ENCODE data around the gene ELAVL3. TPM values are rescaled to one million over a fixed set of nuclear protein-coding genes. Genes with fewer than 3 reads are reported as not detected.
"Not testable (repeated sequence)": the region's sequence is repeated elsewhere in the genome, so short reads cannot be mapped to it uniquely, and the experiment has no call there.

The ELAVL3 gene
- total and polyA plus RNA-seq, 3 donors from 2014 or later, result 0.74 to 7.5 (median 6.1) TPM

DNA sequence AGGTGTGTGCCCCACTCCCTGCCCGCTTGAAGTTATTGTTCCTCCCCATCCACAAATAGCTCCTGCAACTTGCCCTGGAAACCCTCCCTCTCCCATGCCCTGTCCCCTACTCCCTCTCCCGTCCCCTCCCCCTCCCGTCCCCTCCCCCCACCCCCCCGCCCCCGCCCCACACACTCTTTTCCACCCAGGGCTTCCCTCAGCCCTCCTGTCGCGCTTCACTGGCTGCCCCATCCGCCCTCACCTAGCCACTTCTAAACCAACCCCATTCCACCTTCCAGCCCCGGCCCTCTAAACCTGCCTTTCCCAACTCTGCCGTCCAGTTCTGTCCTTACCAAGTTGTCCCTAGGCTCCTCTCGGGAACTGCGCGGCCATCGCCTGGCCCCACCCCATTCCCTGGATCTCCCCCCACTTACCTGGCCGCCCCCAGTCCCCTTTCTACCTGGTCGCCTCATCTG, 62.7 kb downstream of the ELAVL3 start:
- H3K9me3 ChIP-seq, result no peaks in the 10 kb centered on the region
- H3K27me3 ChIP-seq, result no peaks in the 10 kb centered on the region
- no peak for TF ChIP-seq POLR2A (IDR thresholded peaks at IDR 0.05)
- TF ChIP-seq, protein P1, sequence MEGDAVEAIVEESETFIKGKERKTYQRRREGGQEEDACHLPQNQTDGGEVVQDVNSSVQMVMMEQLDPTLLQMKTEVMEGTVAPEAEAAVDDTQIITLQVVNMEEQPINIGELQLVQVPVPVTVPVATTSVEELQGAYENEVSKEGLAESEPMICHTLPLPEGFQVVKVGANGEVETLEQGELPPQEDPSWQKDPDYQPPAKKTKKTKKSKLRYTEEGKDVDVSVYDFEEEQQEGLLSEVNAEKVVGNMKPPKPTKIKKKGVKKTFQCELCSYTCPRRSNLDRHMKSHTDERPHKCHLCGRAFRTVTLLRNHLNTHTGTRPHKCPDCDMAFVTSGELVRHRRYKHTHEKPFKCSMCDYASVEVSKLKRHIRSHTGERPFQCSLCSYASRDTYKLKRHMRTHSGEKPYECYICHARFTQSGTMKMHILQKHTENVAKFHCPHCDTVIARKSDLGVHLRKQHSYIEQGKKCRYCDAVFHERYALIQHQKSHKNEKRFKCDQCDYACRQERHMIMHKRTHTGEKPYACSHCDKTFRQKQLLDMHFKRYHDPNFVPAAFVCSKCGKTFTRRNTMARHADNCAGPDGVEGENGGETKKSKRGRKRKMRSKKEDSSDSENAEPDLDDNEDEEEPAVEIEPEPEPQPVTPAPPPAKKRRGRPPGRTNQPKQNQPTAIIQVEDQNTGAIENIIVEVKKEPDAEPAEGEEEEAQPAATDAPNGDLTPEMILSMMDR (IDR thresholded peaks at IDR 0.05), result no peak
- H3K4me3 ChIP-seq, result peak overlapping the region; percentile 5 to 27
- H3K27ac ChIP-seq, result no peak overlapping the region
- peaks cover 16% of the 10 kb centered on the region for H3K4me1 ChIP-seq
- no peaks in the 10 kb centered on the region for H3K36me3 ChIP-seq (ENCODE audit: low read depth, missing control alignments)
- WGBS, 2 donors, result 15 to 16% methylated on average over 11 to 13 of the region's 16 CpGs
- DNase-seq, result no peak
- intact Hi-C loops (cut with DNase I; ENCODE audit: low total_unique reads), result no loop called here

DNA sequence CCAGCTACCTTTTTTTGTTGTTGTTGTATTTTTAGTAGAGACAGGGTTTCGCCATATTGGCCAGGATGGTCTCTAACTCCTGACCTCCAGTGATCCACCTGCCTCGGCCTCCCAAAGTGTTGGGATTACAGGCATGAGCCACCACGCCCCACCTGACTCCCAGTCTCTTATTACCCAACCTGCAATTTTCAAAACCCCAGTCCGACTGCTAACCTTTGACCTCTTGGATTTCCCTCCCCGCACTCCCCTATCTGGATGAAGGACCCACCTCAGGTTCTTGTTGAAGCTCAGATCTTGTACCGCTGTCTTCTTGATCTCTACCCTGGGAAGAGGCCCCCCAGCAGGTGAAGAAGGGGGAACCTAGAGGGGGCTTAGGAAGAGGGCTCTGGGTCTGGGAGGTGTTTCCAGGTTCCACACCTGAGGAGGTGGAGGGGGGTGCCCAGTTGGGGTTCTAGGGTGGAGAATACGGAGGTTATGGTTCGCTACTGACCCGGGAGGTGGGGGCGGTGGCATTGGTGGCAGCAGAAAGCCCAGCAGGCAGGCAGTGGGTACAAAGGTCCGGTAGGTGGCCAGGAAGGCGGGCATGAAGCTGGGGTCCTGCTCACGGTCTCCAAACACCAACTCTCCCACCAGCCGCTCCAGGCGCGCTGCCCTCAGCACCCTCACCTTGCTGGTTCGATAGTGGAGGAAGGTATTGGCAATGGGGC, 64.3 kb downstream of the ELAVL3 start:
- no peak for DNase-seq
- no peaks in the 10 kb centered on the region for H3K27me3 ChIP-seq

DNA sequence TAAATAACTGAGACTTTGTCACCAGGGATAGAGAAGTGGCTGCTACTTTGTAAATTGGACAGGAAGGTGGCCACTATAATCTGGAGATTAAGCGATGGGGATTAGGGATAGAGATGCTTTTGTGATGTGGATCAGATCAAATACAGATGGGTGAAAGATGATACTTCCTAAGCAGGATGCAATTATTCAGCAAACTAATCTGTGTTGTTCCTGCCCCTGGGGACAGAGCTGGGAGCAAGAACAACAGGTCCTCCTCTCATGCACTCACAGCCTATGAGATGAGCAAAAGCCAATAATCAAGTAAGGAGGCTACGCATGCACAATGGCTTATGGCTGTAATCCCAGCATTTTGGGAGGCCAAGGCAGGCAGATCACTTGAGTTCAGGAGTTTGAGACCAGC, 66.3 kb downstream of the ELAVL3 start:
- H3K4me1 ChIP-seq, result no peaks in the 10 kb centered on the region
- no peaks in the 10 kb centered on the region for H3K27me3 ChIP-seq
- TF ChIP-seq, protein P1 (IDR thresholded peaks at IDR 0.05), result no peak
- TF ChIP-seq POLR2A (IDR thresholded peaks at IDR 0.05), result no peak
- intact Hi-C loops (cut with DNase I; ENCODE audit: low total_unique reads), result no loop called here
- DNase-seq, result no peak
- no peaks in the 10 kb centered on the region for H3K36me3 ChIP-seq (ENCODE audit: low read depth, missing control alignments)
- WGBS, 2 donors, result 80 to 83% methylated on average over 2 of the region's 2 CpGs
- no peaks in the 10 kb centered on the region for H3K9me3 ChIP-seq
- no peak overlapping the region for H3K4me3 ChIP-seq
- no peak overlapping the region for H3K27ac ChIP-seq

More for the DNA sequence above, 64.3 kb downstream of the ELAVL3 start:
- peaks cover 8% of the 10 kb centered on the region for H3K4me1 ChIP-seq
- H3K27ac ChIP-seq, result no peak overlapping the region
- no peaks in the 10 kb centered on the region for H3K9me3 ChIP-seq
- no peak overlapping the region for H3K4me3 ChIP-seq
- H3K36me3 ChIP-seq (ENCODE audit: low read depth, missing control alignments), result no peaks in the 10 kb centered on the region
- TF ChIP-seq, protein P1 (IDR thresholded peaks at IDR 0.05), result no peak
- no peak for TF ChIP-seq POLR2A (IDR thresholded peaks at IDR 0.05)
- intact Hi-C loops (cut with DNase I; ENCODE audit: low total_unique reads), result no loop called here
- WGBS, 2 donors, result 90 to 91% methylated on average over 17 of the region's 17 CpGs

DNA sequence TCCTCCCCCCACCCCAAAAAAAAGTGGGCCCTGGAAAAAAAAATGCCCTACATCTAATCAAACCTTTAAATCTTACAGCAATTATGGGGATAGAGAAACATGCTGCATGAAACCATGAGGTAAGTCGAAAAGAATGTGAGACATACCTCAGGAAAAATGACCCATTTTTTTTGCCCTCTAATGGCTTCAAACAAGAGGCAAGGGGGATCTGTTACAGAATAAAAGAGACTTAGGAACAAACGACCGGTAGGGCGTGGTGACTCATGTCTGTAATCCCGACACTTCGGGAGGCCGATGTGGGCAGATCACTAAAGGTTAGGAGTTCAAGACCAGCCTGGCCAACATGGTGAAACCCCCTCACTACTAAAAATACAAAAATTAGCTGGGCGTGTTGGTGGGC, 70.2 kb downstream of the ELAVL3 start:
- no peak overlapping the region for H3K27ac ChIP-seq
- no peak for DNase-seq
- H3K9me3 ChIP-seq, result no peaks in the 10 kb centered on the region
- H3K27me3 ChIP-seq, result no peaks in the 10 kb centered on the region
- intact Hi-C loops (cut with DNase I; ENCODE audit: low total_unique reads), result no loop called here
- 80% methylated on average over 8 of the region's 8 CpGs for WGBS, 2 donors
- TF ChIP-seq, protein P1 (IDR thresholded peaks at IDR 0.05), result no peak
- H3K36me3 ChIP-seq (ENCODE audit: low read depth, missing control alignments), result no peaks in the 10 kb centered on the region
- no peaks in the 10 kb centered on the region for H3K4me1 ChIP-seq
- no peak overlapping the region for H3K4me3 ChIP-seq

DNA sequence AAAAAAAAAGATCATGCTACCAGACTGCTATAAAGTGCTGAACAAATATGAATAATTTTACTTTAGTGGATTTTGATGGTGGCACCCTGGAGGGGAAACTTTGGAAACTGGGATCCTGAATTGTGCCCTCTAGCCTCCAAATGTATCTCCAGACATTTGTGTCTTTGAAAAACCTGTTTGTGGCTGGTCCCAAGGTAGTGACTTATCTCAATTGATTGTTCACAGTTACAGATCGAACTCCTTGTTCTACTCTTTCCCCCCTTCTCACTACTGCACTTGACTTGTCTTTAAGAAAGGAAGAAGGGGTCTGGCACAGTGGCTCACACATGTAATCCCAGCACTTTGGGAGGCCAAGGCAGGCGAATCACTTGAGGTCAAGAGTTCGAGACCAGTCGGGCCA, 72.3 kb downstream of the ELAVL3 start:
- no peak for TF ChIP-seq POLR2A (IDR thresholded peaks at IDR 0.05)
- TF ChIP-seq, protein P1 (IDR thresholded peaks at IDR 0.05), result no peak
- H3K27ac ChIP-seq, result no peak overlapping the region
- H3K9me3 ChIP-seq, result no peaks in the 10 kb centered on the region
- DNase-seq, result no peak
- H3K27me3 ChIP-seq, result no peaks in the 10 kb centered on the region
- no peak overlapping the region for H3K4me3 ChIP-seq
- intact Hi-C loops (cut with DNase I; ENCODE audit: low total_unique reads), result no loop called here
- WGBS, 2 donors, result 84 to 92% methylated on average over 4 of the region's 4 CpGs
- H3K36me3 ChIP-seq (ENCODE audit: low read depth, missing control alignments), result no peaks in the 10 kb centered on the region
- no peaks in the 10 kb centered on the region for H3K4me1 ChIP-seq

DNA sequence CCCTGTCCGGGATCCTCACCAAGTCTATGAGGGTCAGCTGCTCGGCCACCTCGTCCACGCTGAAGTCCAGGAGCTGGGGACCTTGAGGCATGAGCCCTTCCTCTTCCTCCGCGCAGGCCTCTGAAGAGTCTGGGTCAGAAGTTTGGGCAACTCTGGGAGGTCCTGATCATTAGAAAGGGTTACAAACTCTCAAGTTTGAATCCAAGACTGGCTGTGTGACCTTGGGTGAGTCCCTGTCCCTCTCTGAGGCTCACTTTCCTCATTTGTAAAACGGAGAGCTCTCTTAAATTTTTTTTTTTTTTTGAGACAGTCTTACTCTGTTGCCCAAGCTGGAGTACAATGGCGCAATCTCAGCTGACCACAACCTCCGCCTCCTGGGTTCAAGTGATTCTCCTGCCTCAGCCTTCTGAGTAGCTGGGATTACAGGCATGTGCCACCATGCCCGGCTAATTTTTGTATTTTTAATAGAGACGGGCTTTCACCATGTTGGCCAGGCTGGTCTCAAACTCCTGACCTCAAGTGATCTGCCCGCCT, 74.1 kb downstream of the ELAVL3 start:
- peak overlapping the region; percentile 1 to 30 for H3K4me3 ChIP-seq
- H3K27ac ChIP-seq; DNase-seq; H3K9me3 ChIP-seq; intact Hi-C loops (cut with DNase I; ENCODE audit: low total_unique reads); H3K36me3 ChIP-seq (ENCODE audit: low read depth, missing control alignments); H3K4me1 ChIP-seq; H3K27me3 ChIP-seq: not testable (repeated sequence)
- WGBS, 2 donors, result 54 to 61% methylated on average over 11 to 12 of the region's 12 CpGs
